ENCODE data around the gene CDK5.
"Not testable (repeated sequence)": the region's sequence is repeated elsewhere in the genome, so short reads cannot be mapped to it uniquely, and the experiment has no call there.

The CDK5 gene

DNA sequence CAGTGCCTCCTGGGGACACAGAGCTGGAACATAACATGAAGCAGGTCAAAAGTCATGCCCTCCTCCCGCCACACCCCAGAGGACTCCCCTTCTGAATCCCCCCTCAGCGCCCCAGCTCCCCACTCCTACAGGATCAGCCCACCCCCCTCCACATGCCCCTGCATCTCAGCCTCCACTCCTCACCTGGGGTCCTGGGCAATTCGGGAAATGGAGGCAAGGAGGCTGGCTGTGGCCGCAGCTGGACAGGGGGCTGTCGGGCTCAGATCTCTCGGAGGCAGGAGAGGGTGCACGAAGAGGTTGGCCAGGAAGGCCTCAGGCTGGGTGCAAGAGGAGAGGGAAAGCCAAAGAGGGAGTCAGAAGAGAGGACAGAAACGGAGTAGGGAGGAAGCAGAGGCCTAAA is 41.2 kb downstream of the CDK5 start:
- DNase-seq (ENCODE audit: low read depth, low spot score), result no peak

DNA sequence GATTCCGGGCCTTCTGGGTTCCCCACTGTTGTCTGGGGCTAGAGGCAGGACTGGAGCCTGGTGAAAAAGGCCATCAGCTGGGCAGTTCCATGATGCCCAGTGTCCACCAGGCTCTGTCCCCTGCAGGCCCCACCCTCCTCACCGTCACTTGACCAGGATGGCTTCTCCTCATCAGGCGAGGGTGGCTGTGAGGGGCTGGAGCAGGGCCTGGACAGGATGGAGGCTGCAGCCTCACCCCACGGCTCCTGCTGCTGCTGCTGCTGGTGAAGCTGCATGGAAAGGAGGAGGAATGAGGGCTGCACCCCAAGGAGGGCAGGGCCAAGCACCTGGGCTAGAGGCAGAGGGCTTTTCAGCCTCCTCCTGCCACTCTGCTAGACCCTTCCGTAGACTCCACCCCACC is 41.7 kb downstream of the CDK5 start:
- DNase-seq (ENCODE audit: low read depth, low spot score), result no peak

DNA sequence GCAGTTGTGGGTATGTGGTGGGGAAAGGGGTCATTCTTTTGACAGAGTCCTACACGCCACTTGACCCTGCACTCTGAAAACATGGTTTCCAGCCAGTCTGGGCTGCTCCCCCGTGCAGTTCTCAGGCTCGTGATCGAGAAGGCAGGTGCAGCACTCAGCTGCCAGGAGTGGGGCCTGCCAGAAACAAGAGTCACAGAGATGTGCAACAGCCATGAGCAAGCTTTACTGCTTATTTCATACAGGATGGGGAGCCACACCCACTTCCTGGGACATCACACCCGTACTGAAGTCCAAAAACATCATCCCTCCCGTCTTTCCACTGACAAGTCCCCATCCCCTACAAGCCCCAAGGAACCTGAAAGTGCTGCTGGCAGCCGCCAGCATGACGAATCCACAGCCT is 42.7 kb downstream of the CDK5 start:
- DNase-seq (ENCODE audit: low read depth, low spot score), result no peak

DNA sequence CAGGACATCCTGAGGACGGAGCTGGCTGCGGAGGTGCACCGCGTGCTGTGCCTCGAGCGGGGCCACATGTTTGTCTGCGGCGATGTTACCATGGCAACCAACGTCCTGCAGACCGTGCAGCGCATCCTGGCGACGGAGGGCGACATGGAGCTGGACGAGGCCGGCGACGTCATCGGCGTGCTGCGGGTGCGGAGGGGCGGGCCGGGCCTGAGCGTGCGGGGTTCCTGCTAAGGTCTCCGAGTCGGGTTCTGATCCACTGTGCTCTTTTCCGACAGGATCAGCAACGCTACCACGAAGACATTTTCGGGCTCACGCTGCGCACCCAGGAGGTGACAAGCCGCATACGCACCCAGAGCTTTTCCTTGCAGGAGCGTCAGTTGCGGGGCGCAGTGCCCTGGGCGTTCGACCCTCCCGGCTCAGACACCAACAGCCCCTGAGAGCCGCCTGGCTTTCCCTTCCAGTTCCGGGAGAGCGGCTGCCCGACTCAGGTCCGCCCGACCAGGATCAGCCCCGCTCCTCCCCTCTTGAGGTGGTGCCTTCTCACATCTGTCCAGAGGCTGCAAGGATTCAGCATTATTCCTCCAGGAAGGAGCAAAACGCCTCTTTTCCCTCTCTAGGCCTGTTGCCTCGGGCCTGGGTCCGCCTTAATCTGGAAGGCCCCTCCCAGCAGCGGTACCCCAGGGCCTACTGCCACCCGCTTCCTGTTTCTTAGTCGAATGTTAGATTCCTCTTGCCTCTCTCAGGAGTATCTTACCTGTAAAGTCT is 43.8 kb downstream of the CDK5 start:
- peak; percentile 79 for DNase-seq (ENCODE audit: low read depth, low spot score)

DNA sequence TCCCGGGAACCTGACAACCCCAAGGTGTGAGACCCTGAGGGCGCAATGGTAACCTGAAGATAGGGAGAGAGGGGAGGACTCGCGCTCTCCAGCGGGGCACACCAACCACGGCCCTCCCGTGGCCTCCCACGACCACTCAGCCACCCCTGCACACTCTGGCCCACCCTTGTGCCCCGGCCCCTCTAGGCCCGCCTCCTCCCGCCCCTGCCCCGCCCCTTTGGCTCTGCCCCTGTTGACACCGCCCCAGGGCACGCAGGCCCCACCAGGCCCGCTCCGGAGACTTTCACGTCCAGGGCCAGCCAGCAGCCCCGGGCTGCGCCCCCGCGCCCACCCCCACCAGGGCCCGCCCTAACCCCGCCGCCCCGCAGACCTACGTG is 44.4 kb downstream of the CDK5 start:
- no peak for DNase-seq (ENCODE audit: low read depth, low spot score)

DNA sequence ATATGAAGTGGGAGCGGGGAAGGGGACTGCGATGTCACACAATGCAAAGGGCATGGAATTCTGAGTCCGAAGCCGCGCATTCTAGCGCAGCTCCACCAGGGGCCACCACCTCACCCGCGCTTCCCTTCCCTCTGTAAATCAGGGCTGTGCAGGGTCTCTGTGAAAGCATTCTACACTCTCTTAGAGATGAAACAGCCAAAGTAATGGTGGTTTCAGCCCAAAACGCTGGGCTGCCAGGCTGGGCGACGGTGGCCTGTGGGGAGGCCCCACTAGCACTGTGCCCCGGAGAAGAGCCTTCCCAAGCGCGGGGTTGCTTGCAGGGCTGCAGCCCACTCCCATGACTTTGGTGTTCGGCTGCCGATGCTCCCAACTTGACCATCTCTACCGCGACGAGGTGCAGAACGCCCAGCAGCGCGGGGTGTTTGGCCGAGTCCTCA is 44.8 kb downstream of the CDK5 start:
- no peak for DNase-seq (ENCODE audit: low read depth, low spot score)

DNA sequence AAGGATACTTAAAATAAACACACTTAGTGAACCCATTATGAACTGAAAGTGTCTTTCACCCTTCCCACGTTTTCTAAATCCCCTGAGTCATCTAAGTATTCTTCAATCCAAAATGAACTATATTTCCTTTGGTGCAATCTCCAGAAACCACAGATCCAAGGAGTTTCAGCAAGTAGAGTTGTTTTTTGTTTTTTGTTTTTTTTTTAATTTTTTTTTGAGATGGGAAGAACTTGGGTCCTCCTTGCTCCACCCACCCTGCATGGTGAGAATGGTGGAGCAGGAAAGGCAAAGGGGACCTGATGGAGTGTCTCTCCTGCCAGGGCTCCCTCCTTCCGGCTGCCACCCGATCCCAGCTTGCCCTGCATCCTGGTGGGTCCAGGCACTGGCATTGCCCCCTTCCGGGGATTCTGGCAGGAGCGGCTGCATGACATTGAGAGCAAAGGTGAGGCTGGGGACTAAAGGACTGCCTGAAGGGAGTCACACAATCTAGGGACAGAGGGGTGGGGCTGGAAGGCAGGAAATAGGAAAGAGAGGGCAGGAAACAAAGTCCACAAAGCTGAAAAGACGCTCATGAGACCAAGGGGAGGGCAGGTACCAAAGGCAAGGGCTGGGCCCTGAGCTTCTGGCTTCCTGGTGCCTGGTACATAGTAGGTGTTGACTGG is 45.5 kb downstream of the CDK5 start:
- DNase-seq (ENCODE audit: low read depth, low spot score), result no peak

DNA sequence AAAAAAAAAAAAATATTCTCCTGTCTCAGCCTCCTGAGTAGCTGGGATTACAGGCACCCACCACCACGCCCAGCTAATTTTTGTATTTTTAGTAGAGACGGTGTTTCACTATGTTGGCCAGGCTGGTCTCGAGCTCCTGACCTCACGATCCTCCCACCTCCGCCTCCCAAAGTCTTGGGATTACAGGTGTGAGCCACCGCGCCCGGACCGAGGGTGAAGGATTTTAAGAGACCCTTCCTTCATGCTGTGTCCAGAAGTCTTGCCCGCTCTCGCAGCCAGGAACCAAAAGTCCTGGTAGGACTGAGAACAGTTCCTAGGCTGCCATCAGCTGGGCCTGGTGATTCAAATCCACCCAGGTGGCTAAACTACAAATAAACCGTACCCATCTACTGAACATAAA is 46.1 kb downstream of the CDK5 start:
- DNase-seq (ENCODE audit: low read depth, low spot score), result not testable (repeated sequence)

DNA sequence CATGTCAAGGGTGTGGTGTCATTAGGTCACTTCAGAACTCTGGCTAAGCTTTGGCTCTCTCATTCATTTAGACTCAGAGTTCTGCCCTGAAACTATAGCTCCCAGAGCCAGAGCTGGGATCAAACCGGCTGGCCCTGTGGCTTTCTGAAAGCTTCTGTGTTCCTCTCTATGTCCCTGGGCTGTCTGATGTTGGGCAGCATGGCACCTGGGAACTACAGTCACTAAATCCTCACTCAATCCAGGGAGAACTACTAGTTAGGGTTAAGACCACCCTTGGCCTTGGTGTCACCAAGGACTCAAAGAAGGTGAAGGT is 46.6 kb downstream of the CDK5 start:
- no peak for DNase-seq (ENCODE audit: low read depth, low spot score)

DNA sequence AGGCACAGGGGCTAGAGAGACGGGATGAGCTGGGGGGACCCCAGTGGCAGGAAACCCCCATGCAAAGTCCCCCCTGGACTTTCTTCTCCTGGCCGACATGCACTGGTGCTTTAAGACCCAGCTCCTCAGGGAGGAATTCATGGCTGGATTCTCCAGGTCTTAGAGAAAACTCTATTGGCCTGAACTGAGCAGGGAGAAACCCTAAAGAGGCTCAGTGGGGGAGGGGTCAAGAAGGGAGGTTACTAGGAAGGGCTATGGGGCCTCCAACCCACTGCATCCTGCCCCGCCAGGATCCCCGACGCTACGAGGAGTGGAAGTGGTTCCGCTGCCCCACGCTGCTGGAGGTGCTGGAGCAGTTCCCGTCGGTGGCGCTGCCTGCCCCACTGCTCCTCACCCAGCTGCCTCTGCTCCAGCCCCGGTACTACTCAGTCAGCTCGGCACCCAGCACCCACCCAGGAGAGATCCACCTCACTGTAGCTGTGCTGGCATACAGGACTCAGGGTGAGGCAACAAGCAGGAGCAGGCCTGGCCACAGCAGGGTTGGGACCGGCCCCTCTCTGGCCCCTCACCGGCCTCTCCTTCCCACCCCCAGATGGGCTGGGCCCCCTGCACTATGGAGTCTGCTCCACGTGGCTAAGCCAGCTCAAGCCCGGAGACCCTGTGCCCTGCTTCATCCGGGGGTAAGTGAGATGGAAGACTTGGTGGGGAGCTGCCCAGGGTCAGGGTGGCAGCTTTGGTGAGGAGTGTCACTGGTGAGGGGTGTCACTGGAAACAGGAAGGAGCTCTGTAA is 47.2 kb downstream of the CDK5 start:
- DNase-seq (ENCODE audit: low read depth, low spot score), result no peak

DNA sequence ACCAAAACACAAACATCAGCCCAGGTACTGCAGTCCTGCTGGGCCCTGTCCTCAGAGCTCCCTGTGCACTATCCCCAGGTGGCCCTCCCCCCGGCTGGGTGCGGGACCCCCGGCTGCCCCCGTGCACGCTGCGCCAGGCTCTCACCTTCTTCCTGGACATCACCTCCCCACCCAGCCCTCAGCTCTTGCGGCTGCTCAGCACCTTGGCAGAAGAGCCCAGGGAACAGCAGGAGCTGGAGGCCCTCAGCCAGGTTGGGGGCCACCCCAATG is 47.7 kb downstream of the CDK5 start:
- no peak for DNase-seq (ENCODE audit: low read depth, low spot score)

DNA sequence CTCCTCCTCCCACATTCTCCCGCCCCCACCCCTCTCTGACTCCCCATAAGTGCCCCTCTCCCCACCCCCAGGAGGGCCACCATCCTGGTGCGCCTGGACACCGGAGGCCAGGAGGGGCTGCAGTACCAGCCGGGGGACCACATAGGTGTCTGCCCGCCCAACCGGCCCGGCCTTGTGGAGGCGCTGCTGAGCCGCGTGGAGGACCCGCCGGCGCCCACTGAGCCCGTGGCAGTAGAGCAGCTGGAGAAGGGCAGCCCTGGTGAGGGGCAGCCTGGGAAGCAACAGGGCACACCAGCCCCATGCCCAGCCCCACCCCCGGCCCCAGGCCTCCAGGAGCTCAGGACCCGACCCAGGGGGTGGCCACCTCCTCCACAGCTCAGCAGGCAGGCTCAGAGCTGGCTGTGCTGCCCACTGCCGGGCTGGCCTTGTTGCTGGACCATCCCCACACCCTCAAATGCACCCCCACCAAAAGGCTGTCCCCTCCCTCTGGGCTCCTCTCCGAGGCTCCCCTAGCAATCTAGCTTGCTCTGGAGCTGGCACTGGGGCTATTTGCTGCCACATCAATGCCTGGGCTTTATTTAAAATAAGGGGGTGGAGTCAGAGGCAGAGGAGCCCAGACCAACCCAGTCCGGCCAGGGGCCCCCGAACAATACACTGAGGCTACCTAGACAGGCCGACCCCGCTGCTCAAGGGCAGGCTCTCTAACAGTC is 48.2 kb downstream of the CDK5 start:
- DNase-seq (ENCODE audit: low read depth, low spot score), result no peak

DNA sequence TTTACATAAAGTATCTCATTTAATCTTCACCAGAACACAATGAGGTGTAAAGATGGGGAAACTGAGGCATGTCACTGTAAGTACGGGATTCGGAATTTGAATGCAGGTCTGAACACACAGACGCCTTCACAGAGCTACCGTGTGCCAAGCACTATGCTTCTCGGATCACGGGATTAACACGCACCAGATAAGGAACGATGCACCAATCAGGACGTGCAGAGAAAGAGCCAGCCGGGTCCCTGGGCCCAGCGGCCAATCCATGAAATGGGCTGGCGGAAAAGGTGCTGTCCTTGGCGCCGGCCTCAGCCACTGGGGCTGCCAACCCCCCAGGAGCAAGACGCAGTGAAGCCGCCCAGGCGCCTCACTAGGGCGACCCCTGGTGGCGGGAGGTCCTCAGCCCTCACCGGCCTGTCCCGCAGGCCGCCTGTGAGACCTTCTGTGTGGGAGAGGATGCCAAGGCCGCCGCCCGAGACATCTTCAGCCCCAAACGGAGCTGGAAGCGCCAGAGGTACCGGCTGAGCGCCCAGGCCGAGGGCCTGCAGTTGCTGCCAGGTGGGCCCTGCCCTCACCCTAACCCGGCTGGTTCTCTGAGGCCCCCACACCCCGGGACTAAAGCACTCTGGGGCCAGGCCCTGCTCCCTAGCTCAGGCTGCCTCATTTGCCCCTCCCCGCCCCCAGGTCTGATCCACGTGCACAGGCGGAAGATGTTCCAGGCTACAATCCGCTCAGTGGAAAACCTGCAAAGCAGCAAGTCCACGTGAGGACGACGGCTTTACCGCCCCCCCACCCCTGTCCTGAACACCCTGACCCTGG is 49.0 kb downstream of the CDK5 start:
- DNase-seq (ENCODE audit: low read depth, low spot score), result peak; percentile 58

DNA sequence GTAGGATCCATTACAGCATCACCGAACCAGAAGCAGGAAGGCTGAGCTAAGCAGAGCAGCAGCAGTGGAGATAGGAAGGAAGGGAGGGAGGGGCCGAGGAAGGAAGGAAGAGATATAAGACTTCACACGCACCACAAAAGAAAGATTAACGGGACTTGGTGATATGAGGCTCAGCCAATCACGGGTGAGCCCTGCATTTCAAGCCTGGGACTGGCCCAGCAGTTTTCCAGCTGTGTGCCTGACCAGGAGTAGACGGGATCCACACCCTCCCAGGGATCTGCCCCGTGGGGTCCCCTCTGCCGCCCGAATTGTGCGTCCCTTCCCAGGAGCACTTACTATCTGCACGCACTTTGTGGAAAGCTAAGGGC is 49.6 kb downstream of the CDK5 start:
- no peak for DNase-seq (ENCODE audit: low read depth, low spot score)

DNA sequence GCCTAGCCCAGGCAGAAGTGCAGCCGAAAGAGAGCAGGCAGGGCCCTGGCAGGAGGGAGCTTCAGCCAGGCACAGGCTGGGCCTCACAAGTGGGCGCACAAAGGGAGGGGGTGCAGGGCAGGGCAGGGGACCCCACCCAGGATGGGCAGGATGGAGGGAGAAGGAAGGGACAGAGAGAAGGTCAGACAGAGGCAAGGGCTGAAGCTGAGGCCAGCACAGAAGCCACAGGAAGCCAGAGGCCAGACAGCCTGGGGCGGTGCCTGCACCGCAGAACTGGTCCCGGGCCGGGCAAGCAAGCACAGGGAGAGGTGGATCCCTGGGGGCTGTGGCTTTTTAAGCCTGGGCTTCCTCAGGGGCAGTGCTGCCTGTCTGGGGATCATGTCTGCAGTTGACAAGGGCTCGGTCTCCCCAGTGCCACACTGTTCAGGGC is 50.2 kb downstream of the CDK5 start:
- DNase-seq (ENCODE audit: low read depth, low spot score), result no peak

DNA sequence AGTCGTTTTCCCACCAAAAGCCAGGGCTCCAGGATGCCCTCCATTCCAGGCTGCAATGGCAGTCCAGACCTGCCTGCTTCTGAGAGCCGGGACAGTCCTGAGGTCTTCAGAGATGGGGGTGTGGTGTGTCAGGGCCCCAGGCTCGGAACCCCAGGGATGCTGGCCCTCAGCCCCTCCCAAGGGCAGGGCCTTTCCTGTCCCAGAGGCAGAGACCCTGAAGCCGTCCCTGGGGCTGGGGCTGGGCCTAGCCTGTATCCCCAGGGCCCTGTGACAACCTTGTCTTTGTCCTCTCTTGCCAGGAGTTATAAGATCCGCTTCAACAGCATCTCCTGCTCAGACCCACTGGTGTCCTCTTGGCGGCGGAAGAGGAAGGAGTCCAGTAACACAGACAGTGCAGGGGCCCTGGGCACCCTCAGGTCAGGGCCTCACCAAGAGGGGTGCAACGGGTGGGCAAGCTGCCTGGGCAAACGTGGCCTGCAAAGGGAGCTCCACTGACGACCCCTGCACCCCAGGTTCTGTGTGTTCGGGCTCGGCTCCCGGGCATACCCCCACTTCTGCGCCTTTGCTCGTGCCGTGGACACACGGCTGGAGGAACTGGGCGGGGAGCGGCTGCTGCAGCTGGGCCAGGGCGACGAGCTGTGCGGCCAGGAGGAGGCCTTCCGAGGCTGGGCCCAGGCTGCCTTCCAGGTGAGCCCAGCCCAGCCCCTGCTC is 51.0 kb downstream of the CDK5 start:
- no peak for DNase-seq (ENCODE audit: low read depth, low spot score)

DNA sequence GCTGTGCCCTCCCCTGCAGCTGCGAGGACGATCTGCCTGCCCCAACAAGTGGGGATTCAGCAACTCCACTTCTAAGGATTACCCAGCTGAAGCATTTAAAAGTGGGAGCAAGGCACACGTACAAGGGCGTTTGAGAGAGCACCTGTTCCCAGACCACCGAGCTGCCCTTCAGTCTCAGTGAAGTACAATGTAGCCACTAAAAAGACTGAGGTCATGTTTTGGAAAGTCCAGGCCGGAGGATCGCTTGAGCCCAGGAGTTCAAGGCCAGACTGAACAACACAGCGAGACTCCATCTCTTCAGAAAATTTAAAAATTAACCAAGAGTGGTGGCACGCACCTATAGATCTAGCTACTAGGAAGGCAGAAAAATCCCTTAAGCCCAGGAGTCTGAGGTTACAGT is 52.1 kb downstream of the CDK5 start:
- no peak for DNase-seq (ENCODE audit: low read depth, low spot score)
